ENCODE data around the gene DEK.
"Not testable (repeated sequence)": the region's sequence is repeated elsewhere in the genome, so short reads cannot be mapped to it uniquely, and the experiment has no call there.

DEK gene

GRCh38 chr6:18234564-18234963, 29.8 kb downstream of the DEK start:
- DNase-seq, result no peak

DNA sequence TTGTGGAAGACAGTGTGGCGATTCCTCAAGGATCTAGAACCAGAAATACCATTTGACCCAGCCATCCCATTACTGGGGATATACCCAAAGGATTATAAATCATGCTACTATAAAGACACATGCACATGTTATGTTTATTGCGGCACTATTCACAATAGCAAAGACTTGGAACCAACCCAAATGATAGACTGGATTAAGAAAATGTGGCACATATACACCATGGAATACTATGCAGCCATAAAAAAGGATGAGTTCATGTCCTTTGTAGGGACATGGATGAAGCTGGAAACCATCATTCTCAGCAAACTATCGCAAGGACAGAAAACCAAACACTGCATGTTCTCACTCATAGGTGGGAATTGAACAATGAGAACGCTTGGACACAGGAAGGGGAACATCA, 30.6 kb downstream of the DEK start:
- not testable (repeated sequence) for DNase-seq

- DNase-seq, result not testable (repeated sequence)
Observed at GRCh38 chr6:18231856-18232255, 32.5 kb downstream of the DEK start.

DNA sequence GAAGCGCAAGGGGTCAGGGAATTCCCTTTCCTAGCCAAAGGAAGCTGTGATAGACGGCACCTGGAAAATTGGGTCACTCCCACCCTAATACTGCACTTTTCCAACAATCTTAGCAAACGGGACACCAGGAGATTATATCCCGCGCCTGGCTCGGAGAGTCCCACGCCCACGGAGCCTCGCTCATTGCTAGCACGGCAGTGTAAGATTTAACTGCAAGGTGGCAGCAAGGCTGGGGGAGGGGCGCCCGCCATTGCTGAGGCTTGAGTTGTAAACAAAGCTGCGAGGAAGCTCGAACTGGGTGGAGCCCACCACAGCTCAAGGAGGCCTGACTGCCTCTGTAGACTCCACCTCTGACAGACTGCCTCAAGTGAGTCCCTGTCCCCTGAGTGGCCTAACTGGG, 35.7 kb downstream of the DEK start:
- not testable (repeated sequence) for DNase-seq

DNA sequence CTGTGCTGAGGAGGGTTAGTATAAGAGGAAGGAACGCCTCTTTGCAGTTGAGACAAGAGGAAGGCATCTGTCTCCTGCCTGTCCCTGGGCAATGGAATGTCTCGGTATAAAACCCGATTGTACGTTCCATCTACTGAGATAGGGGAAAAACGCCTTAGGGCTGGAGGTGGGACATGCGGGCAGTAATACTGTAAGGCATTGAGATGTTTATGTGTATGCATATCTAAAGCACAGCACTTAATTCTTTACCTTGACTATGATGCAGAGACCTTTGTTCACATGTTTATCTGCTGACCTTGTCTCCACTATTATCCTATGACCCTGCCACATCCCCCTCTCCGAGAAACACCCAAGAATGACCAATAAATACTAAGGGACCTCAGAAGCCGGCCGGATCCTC, 37.2 kb downstream of the DEK start:
- DNase-seq, result not testable (repeated sequence)

- DNase-seq, result not testable (repeated sequence)
Observed at GRCh38 chr6:18226451-18227105, 37.8 kb downstream of the DEK start.

GRCh38 chr6:18221288-18221615, 43.1 kb downstream of the DEK start:
- no peak for DNase-seq

- no peak for DNase-seq
Observed at GRCh38 chr6:18219591-18219990, 44.7 kb downstream of the DEK start.

DNA sequence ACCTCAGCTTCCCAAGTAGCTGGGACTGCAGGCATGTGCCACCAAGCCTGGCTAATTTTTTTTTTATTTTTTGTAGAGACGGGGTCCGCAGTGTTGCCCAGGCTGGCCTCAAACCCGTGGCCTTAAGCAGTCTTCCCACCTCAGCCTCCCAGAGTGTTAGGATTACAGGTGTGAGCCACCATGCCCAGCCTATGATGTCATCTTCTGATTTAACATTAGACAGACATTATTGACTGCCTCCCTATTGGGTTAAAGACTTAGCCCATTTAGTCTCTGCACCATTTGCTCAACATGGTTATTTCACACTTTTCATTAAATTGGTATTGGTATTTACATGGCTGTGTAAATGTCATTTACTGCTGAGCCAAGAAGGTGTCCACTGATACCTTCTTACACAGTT, 46.1 kb downstream of the DEK start:
- no peak for DNase-seq

DNA sequence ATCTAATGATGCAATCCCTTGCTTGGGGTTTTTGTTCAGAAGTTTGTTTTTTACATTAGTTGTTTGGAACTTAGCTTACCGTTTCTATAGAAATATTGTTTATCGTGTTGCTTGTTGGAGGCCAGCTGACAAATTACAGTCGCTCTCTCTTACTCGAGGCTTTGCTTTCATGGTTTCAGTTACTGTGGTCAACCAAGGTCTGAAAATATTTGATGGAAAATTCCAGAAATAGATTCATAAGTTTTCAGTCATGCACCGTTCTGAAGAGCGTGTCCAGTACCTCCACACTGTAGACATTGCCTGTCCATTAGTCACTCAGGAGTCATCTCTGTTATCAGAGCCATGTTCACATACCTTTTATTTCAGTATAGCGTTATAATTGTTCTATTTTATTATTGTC, 47.9 kb downstream of the DEK start:
- no peak for DNase-seq

DNA sequence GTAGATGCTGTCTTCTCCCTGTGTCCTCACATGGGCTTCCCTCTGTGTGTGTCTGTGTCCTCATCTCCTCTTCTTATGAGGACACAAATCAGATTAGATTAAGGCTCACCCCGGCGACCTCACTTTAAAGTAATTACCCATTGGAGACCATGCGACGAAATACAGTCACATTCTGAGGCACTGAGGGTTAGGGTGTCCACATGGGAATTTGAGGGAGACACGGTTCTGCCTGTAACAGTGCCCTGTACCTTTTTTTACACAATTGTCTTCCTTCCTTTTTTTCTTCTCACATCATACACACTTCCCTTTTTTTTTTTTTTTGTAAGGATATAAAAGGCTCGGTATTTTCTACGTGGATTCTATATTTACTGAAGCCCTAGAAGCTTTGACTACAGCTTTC, 48.9 kb downstream of the DEK start:
- DNase-seq, result no peak

DNA sequence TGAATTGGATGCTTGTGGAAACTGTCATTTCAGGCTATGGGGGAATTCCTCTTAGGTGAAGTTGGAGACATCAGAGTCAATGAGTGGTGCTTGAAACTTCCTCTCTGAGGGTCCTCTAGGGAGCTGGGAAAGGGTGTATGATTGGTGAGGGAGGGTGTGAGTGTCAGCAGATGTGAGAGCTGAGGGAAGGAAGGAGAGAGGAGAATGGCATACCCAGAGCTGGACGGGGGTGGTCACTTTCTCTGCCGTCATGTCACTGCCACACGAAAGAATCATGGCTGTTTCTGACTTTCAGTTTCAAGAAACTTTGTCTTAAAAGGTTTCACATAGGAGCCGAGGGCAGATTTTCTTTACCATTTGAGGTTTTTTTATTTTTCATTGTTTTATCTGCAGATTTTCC, 50.3 kb downstream of the DEK start:
- no peak for DNase-seq

GRCh38 chr6:18213439-18213838, 50.9 kb downstream of the DEK start:
- DNase-seq, result no peak

DNA sequence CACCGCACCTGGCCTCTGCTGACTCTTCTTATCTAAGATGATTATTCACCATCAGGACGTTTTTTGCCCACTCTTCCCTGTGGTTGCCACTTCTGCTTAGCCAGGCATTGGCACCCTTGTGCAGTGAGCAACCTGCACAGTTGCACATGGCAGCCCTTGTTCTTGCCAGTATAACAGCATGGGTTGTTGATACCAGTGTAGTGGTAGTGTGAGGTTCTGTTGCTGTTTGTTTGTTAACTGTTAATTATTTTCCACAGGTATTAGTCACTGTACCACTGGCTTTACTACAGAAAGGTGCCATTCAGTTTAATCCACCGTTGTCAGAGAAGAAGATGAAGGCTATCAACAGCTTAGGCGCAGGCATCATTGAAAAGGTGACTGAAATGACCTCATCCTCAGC, 52.1 kb downstream of the DEK start:
- no peak for DNase-seq

DNA sequence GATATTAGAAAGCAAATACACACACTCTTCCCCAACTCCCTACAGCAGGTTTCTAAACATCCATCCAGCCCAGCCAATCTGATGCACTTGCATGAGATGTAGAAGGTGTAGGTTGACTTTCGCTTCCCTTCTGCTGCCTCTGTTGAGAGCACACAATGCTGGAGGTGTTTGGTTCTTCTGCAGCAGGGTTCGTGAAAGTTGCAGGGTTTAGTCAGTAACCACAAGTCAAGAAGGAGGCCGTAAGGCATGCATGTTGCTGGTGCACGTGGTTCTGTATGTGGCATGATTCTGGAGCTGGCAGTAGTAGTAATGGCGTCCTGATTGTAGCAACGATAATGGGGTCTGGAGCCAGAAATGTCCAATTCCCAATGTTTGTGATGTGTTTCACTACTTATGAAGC, 53.0 kb downstream of the DEK start:
- no peak for DNase-seq

DNA sequence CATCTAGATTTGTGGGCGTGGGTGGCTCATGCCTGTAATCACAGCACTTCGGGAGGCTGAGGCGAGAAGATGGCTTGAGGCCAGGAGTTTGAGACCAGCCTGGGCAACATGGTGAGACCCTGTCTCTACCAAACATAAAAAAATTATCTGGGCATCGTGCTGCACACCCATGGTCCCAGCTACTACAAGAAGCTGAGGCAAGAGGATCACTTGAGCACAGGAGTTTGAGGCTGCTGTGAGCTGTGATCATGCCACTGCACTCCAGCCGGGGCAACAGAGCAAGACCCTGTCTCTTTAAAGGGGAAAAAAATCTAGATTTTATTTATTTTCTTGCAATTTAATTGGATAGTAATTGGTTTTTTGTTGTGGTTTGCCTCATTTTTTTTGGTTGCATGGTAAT, 53.6 kb downstream of the DEK start:
- no peak for DNase-seq

DNA sequence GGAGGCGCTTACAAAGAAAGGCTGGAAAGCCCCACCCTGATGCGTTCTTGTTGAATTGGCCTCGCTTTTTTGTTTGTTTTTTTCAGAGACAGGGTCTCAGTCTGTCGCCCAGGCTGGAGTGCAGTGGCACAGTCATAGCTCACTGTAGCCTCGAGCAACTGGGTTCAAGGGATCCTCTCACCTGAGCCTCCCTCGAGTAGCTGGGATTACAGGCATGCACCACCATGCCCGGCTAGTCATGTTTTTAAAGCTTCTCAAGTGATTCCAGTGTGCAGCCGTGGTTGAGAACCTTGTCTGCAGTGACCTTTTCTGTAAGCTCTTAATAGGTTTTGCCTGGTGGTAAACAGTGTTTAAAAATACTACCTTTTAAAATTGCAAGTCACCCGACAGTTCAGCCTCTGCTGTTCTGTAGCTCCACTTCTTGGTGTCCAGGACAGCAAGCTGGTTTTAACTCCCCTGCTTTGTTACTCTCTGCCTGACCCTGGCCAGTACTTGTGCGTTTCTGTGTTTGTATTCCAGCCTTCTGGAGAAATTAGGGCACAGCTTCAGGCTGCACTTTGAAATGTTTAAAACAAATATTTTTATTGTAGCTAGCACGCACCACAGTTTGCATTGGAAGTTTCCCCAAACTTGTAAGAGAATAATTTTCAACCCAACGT, 54.7 kb downstream of the DEK start:
- no peak for DNase-seq

DNA sequence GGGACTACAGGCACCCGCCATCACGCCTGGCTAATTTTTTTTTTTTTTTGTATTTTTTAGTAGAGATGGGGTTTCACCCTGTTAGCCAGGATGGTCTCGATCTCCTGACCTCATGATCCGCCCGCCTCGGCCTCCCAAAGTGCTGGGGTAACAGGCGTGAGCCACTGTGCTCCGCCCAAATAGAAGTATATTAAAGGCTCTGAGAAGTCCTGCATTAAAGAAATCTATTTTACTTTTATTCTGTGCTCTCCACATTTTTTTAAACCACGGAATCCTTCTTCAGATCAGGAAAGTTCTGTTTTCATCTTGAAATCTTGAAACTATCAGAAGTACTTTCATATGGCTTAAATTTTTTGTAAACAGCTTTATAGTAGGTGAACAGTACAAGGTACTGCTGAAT, 55.6 kb downstream of the DEK start:
- not testable (repeated sequence) for DNase-seq

DNA sequence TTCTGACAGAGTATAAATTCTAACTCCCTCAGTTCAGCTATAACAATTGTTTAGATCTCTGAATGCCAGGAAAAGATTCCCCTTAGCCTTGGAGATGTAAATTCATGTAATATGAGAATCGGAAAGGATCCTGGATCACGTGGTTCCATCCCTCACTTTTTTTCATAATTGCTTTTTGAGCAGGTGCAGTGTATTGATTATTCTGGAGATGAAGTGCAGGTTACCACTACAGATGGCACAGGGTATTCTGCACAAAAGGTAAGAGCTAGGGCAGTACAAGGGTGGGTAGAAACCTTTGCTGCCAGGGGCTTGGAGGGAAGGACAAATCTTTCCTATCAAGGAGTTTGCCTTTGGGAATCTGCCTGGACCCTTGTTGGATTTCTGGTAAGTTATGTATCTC, 56.4 kb downstream of the DEK start:
- DNase-seq, result no peak

- DNase-seq, result no peak
Observed at GRCh38 chr6:18207438-18207837, 56.9 kb downstream of the DEK start.

- DNase-seq, result no peak
Observed at GRCh38 chr6:18206591-18206990, 57.7 kb downstream of the DEK start.

DNA sequence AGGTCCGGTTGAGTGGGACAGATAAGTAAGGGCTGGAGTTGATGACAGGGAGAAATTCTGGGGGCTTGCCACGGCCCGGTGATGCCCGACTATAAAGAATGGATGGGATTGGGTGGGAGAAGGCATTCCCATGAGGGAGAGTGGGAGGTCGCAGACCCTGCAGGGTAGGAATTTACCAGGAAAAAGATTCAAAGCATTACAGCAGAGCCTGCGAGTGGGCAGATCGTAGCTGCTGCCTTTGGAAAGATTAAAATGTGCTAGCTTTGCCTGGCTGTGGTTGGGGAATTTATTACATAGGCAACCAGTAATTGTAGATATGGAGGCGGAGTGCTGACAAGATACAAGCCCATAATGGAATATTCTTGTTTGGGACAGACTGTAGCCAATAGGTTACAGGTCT, 59.6 kb downstream of the DEK start:
- DNase-seq, result no peak

DNA sequence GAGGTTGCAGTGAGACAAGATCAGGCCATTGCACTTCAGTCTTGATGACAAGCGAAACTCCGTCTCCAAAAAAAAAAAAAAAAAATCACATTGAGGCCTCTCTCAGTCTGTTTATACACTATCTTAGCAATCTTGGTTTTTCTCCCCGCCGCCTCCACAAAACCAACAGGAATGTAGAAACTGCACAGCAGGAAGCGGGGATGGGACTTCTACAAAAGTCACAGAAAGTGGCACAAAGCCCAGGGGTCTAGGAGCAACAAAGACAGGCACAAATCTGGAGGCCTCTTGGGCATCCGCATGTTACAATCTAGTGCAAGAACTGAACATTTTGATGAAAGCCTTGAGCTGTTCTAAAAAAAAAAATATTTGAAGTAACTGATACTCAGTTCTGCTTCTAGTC, 60.5 kb downstream of the DEK start:
- no peak for DNase-seq

DNA sequence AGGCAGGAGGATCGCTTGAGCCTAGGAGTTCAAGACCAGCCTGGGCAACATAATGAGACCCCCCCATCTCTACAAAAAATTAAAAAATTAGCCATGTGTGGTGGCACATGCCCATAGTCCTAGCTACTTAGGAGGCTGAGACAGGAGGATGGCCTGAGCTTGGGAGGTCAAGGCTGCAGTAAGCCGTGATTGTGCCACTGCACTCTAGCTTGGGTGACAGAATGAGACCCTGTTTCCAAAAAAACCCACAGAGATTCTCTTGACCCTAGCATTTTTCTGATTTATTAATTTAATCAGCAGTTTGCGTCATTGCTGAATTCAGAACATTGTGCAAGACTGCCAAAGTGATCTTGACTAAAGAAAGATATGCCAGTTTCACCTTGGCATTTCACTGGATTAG, 72.3 kb downstream of the DEK start:
- no peak for DNase-seq

DNA sequence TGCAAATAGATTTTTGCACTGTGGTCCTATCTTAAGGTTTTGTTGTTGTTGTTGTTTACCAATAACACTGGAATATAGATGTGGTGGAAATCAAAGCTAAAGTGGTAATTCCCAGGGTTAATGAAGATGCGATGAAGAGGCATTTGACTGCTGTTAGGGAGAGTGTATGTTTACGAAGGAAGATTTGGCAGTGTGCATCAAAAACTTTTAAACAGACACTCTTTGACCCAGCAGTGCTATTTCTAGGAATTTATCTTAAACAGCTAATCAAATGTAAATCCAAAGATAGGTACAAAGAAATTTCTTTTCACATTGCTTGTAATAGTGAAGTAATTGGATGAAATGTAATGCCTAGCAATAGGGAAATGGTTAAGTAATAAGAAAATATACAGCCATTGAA, 75.1 kb downstream of the DEK start:
- no peak for DNase-seq

Measured in stimulated activated CD4-positive, alpha-beta T cell treated with anti-CD3 and anti-CD28 coated beads, Interleukin-12 subunit alpha, Interleukin-12 subunit beta, amount 100 ng/mL, for 4 hours (primary cell).